IMR-90 (cell line): Measurements from ENCODE around the gene FZD4. TPM values are rescaled to one million over a fixed set of nuclear protein-coding genes. Genes with fewer than 3 reads are reported as not detected.

Experiments
- ATAC-seq: fragments of 200-7000 bp; cut with Tn5 transposase; 2 replicates; pipeline ENCODE4 v1.9.1; 2020; ENCODE audit warnings: low read depth, mild to moderate bottlenecking, moderate library complexity
- BruUV-seq: library from RNA; stranded (reverse); fragments of 400-500 nt; replicated peaks from 2 replicates; lab custom pipeline; 2021; lab: Mats Ljungman, UMichigan
- CTCF ChIA-PET: fragments of 300-600 bp; formaldehyde crosslinking; extraction: SDS; loops from one replicate; lab custom pipeline; 2021; ENCODE audit warnings: antibody characterized with exemption; lab: Yijun Ruan, JAX
- POLR2A ChIA-PET: fragments of 300-600 bp; sonication (Branson Sonifier 250); formaldehyde crosslinking; loops from one replicate; lab custom pipeline; 2022; ENCODE audit warnings: antibody characterized with exemption; ENCODE audit not compliant: unreplicated experiment; lab: Charles Lee
- DNase-seq: peaks from one replicate; pipeline ENCODE4 v3.0.0; 2013
- H2AFZ ChIP-seq: replicated peaks from 2 replicates; pipeline ENCODE3; 2013; ENCODE audit warnings: low read length, mild to moderate bottlenecking; ENCODE audit not compliant: poor library complexity
- H2AK5ac ChIP-seq: 2 replicates; pipeline ENCODE4 v1.6.1; 2013; ENCODE audit warnings: low read depth, low read length, inconsistent platforms
- H2AK9ac ChIP-seq: replicated peaks from 2 replicates; pipeline ENCODE3; 2013; ENCODE audit warnings: mild to moderate bottlenecking, low read depth, low read length, moderate library complexity; ENCODE audit not compliant: poor library complexity
- H2BK120ac ChIP-seq: 2 replicates; pipeline ENCODE4 v1.6.1; 2013; ENCODE audit warnings: low read depth, low read length, inconsistent platforms
- H2BK15ac ChIP-seq: 3 replicates; pipeline ENCODE4 v1.6.1; 2013; ENCODE audit warnings: low read depth, low read length, inconsistent platforms
- H2BK20ac ChIP-seq: 2 replicates; pipeline ENCODE4 v1.6.1; 2013; ENCODE audit warnings: low read depth, mild to moderate bottlenecking, inconsistent platforms, low read length, moderate library complexity
- H2BK5ac ChIP-seq: 2 replicates; pipeline ENCODE4 v1.6.1; 2013; ENCODE audit warnings: mild to moderate bottlenecking, low read depth, low read length, inconsistent platforms; ENCODE audit not compliant: poor library complexity, severe bottlenecking
- H3K14ac ChIP-seq: replicated peaks from 2 replicates; pipeline ENCODE4 v1.6.1; 2013; ENCODE audit warnings: low read depth, low read length, inconsistent platforms
- H3K18ac ChIP-seq: 2 replicates; pipeline ENCODE4 v1.6.1; 2013; ENCODE audit warnings: low read depth, low read length, control low read depth
- H3K23ac ChIP-seq: 2 replicates; pipeline ENCODE4 v1.6.1; 2013; ENCODE audit warnings: low read depth, low read length, inconsistent platforms
- H3K27ac ChIP-seq: 2 replicates; pipeline ENCODE4 v1.5.1; 2013; ENCODE audit warnings: mild to moderate bottlenecking, control low read depth, low read length; ENCODE audit not compliant: insufficient read depth
- H3K27me3 ChIP-seq: 2 replicates; pipeline ENCODE4 v1.6.1; 2013; ENCODE audit warnings: low read length; ENCODE audit not compliant: control insufficient read depth, insufficient read depth
- H3K36me3 ChIP-seq: 2 replicates; pipeline ENCODE4 v1.6.1; 2013; ENCODE audit warnings: low read length, mixed read lengths; ENCODE audit not compliant: control insufficient read depth, insufficient read depth
- H3K4ac ChIP-seq: 2 replicates; pipeline ENCODE4 v1.6.1; 2013; ENCODE audit warnings: low read depth, low read length, inconsistent platforms
- H3K4me1 ChIP-seq: 2 replicates; pipeline ENCODE4 v1.6.1; 2013; ENCODE audit warnings: low read length, mixed read lengths; ENCODE audit not compliant: control insufficient read depth, insufficient read depth
- H3K4me2 ChIP-seq: 2 replicates; pipeline ENCODE4 v1.6.1; 2013; ENCODE audit warnings: low read depth, mild to moderate bottlenecking, control low read depth, low read length, moderate library complexity
- H3K4me3 ChIP-seq: 2 replicates; pipeline ENCODE4 v1.5.1; 2013; ENCODE audit warnings: low read depth, mild to moderate bottlenecking, control low read depth, low read length, moderate library complexity; ENCODE audit not compliant: insufficient read depth
- H3K56ac ChIP-seq: 2 replicates; pipeline ENCODE4 v1.6.1; 2013; ENCODE audit warnings: low read length, inconsistent platforms; ENCODE audit not compliant: insufficient read depth; ENCODE audit errors: extremely low read depth
- H3K79me1 ChIP-seq, 2 experiments: 2 replicates each; pipeline ENCODE4 v1.6.1; 2013; ENCODE audit warnings: low read length in 2 of 2, inconsistent platforms in 1 of 2, low read depth in 1 of 2
- H3K9ac ChIP-seq: 2 replicates; pipeline ENCODE4 v1.6.1; 2013; ENCODE audit warnings: low read depth, low read length, control low read depth
- H3K9me1 ChIP-seq: 2 replicates; pipeline ENCODE4 v1.6.1; 2013; ENCODE audit warnings: low read length, inconsistent platforms; ENCODE audit not compliant: insufficient read depth
- H3K9me3 ChIP-seq: 2 replicates; pipeline ENCODE4 v1.6.1; 2013; ENCODE audit warnings: low read length; ENCODE audit not compliant: control insufficient read depth, insufficient read depth
- H4K20me1 ChIP-seq: 2 replicates; pipeline ENCODE4 v1.6.1; 2013; ENCODE audit warnings: low read length, inconsistent platforms; ENCODE audit not compliant: insufficient read depth
- H4K5ac ChIP-seq: 2 replicates; pipeline ENCODE4 v1.6.1; 2013; ENCODE audit warnings: mild to moderate bottlenecking, low read depth, low read length, control low read depth
- H4K8ac ChIP-seq, 2 experiments: 2 replicates each; pipeline ENCODE4 v1.6.1; 2013; ENCODE audit warnings: low read depth in 2 of 2, low read length in 2 of 2, control low read depth in 1 of 2, inconsistent platforms in 1 of 2
- H4K91ac ChIP-seq: 2 replicates; pipeline ENCODE4 v1.6.1; 2013; ENCODE audit warnings: low read depth, low read length, inconsistent platforms; ENCODE audit not compliant: insufficient read depth
- BHLHE40 ChIP-seq: fragments of 150-350 bp; IDR thresholded peaks from 2 replicates; pipeline ENCODE4 v1.6.1; 2016; ENCODE audit warnings: mild to moderate bottlenecking, low read depth, low read length
- CEBPB ChIP-seq: IDR thresholded peaks from 2 replicates; pipeline ENCODE4 v1.6.1; 2012; ENCODE audit warnings: low read depth, low read length, improper control_type of control experiment
- CHD1 ChIP-seq: IDR thresholded peaks from 2 replicates; pipeline ENCODE4 v1.6.1; 2012; ENCODE audit warnings: low read depth, low read length, improper control_type of control experiment
- MAFK ChIP-seq: IDR thresholded peaks from 2 replicates; pipeline ENCODE4 v1.6.1; 2012; ENCODE audit warnings: low read depth, low read length, improper control_type of control experiment
- MXI1 ChIP-seq: IDR thresholded peaks from 2 replicates; pipeline ENCODE4 v1.6.1; 2012; ENCODE audit warnings: low read depth, mild to moderate bottlenecking, low read length, moderate library complexity, borderline replicate concordance
- NFE2L2 ChIP-seq: fragments of 150-350 bp; IDR thresholded peaks from 2 replicates; pipeline ENCODE4 v1.6.1; 2016; ENCODE audit warnings: low read depth, mild to moderate bottlenecking, low read length
- POLR2A ChIP-seq: IDR thresholded peaks from 2 replicates; pipeline ENCODE4 v1.6.1; 2012; ENCODE audit warnings: mild to moderate bottlenecking, low read depth, low read length
- RAD21 ChIP-seq: IDR thresholded peaks from 2 replicates; pipeline ENCODE4 v1.6.1; 2012; ENCODE audit warnings: low read length, improper control_type of control experiment
- RCOR1 ChIP-seq: IDR thresholded peaks from 2 replicates; pipeline ENCODE4 v1.6.1; 2012; ENCODE audit warnings: mild to moderate bottlenecking, low read length, improper control_type of control experiment; ENCODE audit not compliant: insufficient replicate concordance
- RFX5 ChIP-seq: IDR thresholded peaks from 2 replicates; pipeline ENCODE4 v1.8.0; 2012; ENCODE audit warnings: low read depth, mild to moderate bottlenecking, low read length, moderate library complexity
- SMC3 ChIP-seq: fragments of 150-350 bp; IDR thresholded peaks from 2 replicates; pipeline ENCODE4 v1.6.1; 2016; ENCODE audit warnings: low read depth, mild to moderate bottlenecking, antibody characterized with exemption, low read length, moderate library complexity
- WGBS, 2 experiments: methylation state at CpG; one replicate each; pipeline versions ENCODE4 v1.1.5 to v1.1.7; 2013; ENCODE audit warnings: missing lambda C conversion rate in 2 of 2; ENCODE audit not compliant: insufficient read length in 1 of 2; ENCODE audit errors: extremely low coverage in 2 of 2; 5-methylcytosine and 5-hydroxymethylcytosine counted together
- dilution Hi-C: fragments of 300-500 bp; cut with HindIII; formaldehyde crosslinking; loops from one replicate; pipeline ENCODE4 v1.14.3; 2018; ENCODE audit warnings: low sequenced_read_pairs; ENCODE audit not compliant: unreplicated experiment
- in situ Hi-C: fragments of 300-500 bp; cut with MboI; formaldehyde crosslinking; loops from 3 replicates; pipeline ENCODE4 v1.14.3; 2019; ENCODE audit warnings: low sequenced_read_pairs, inconsistent platforms, mixed read lengths
- intact Hi-C: fragments of 100-400 bp; cut with micrococcal nuclease; formaldehyde crosslinking; loops from 2 replicates; pipeline ENCODE4 v1.10.0; 2022
- polyA plus RNA-seq, 3 experiments: library from polyadenylated mRNA; depleted of rRNA; stranded (reverse); fragments of >200 nt; gene quantifications; 2 replicates each; pipeline ENCODE4 v1.2.3, GENCODE V29; 2012; ENCODE audit warnings: low replicate concordance in 1 of 3
- total RNA-seq: library from RNA; depleted of rRNA; stranded (reverse); fragments of >200 nt; gene quantifications from 2 replicates; pipeline ENCODE4 v1.2.3, GENCODE V29; 2012
- TF ChIP-seq, protein P1 (sequence below): conservative IDR thresholded peaks from 2 replicates; pipeline ENCODE4 v1.5.1; 2012; ENCODE audit warnings: mild to moderate bottlenecking, low read depth, low read length, improper control_type of control experiment
- TF ChIP-seq, protein P2 (sequence below): fragments of 150-350 bp; IDR thresholded peaks from 2 replicates; pipeline ENCODE4 v1.6.1; 2017; ENCODE audit warnings: mild to moderate bottlenecking, antibody characterized with exemption, low read length, low read depth

FZD4 gene
- total and polyA plus RNA-seq, 2 of the 4 experiments (the other 2 are of a cell fraction), result 3.7 to 7.7 TPM

- no peak overlapping the region for H3K23ac ChIP-seq
- no peak overlapping the region for H3K56ac ChIP-seq
- H4K5ac ChIP-seq, result no peak overlapping the region
- no peak overlapping the region for H3K14ac ChIP-seq
- no peak overlapping the region for H3K4me3 ChIP-seq
- no peak overlapping the region for H3K4ac ChIP-seq
- H3K9ac ChIP-seq, result no peak overlapping the region
- DNase-seq, result no peak
- CTCF ChIA-PET, result no interaction called here
- H2BK15ac ChIP-seq, result no peak overlapping the region
- no peaks in the 10 kb centered on the region for H3K79me1 ChIP-seq
- H2AK9ac ChIP-seq, result no peak overlapping the region
- ATAC-seq, result no peak
- H3K27me3 ChIP-seq, result no peaks in the 10 kb centered on the region
- H4K8ac ChIP-seq, result no peak overlapping the region
- in situ Hi-C loops, result no loop called here
- no peak overlapping the region for H3K4me2 ChIP-seq
- intact Hi-C loops, result no loop called here
- no peak overlapping the region for H2BK20ac ChIP-seq
- no peak overlapping the region for H3K27ac ChIP-seq
- TF ChIP-seq MAFK, result no peak
- TF ChIP-seq BHLHE40, result no peak
- no peak for TF ChIP-seq NFE2L2
- TF ChIP-seq RFX5, result no peak
- no peak for TF ChIP-seq POLR2A
- TF ChIP-seq CEBPB, result no peak
- TF ChIP-seq, protein P1, sequence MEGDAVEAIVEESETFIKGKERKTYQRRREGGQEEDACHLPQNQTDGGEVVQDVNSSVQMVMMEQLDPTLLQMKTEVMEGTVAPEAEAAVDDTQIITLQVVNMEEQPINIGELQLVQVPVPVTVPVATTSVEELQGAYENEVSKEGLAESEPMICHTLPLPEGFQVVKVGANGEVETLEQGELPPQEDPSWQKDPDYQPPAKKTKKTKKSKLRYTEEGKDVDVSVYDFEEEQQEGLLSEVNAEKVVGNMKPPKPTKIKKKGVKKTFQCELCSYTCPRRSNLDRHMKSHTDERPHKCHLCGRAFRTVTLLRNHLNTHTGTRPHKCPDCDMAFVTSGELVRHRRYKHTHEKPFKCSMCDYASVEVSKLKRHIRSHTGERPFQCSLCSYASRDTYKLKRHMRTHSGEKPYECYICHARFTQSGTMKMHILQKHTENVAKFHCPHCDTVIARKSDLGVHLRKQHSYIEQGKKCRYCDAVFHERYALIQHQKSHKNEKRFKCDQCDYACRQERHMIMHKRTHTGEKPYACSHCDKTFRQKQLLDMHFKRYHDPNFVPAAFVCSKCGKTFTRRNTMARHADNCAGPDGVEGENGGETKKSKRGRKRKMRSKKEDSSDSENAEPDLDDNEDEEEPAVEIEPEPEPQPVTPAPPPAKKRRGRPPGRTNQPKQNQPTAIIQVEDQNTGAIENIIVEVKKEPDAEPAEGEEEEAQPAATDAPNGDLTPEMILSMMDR, result no peak
- no peak for TF ChIP-seq SMC3
- TF ChIP-seq RAD21, result no peak
- TF ChIP-seq RCOR1, result no peak
- no peak for TF ChIP-seq CHD1
- no peak for TF ChIP-seq MXI1
- TF ChIP-seq, protein P2, sequence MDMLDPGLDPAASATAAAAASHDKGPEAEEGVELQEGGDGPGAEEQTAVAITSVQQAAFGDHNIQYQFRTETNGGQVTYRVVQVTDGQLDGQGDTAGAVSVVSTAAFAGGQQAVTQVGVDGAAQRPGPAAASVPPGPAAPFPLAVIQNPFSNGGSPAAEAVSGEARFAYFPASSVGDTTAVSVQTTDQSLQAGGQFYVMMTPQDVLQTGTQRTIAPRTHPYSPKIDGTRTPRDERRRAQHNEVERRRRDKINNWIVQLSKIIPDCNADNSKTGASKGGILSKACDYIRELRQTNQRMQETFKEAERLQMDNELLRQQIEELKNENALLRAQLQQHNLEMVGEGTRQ, result no peak
- no peak overlapping the region for H3K18ac ChIP-seq
- no peak overlapping the region for H2AK5ac ChIP-seq
- dilution Hi-C loops, result no loop called here
- no peak overlapping the region for H4K91ac ChIP-seq
- no peak overlapping the region for H2BK120ac ChIP-seq
- no TSS peak for BruUV-seq
- no peaks in the 10 kb centered on the region for H4K20me1 ChIP-seq
- no CpG with 5 or more reads among the region's 1 CpG for WGBS, 2 experiments
- peaks cover 8% of the 10 kb centered on the region; the same call in 1 of the 2 replicates for H3K9me1 ChIP-seq
- POLR2A ChIA-PET, result no interaction called here
- H3K36me3 ChIP-seq, result no peaks in the 10 kb centered on the region
- no peaks in the 10 kb centered on the region for H3K4me1 ChIP-seq
- no peak overlapping the region for H2AFZ ChIP-seq
- H3K9me3 ChIP-seq, result no peaks in the 10 kb centered on the region
- no peak overlapping the region for H2BK5ac ChIP-seq
These were observed 56.5 kb downstream of the FZD4 start for GRCh38 chr11:86898689-86899088.
